ENCODE data around the gene IYD. TPM values are rescaled to one million over a fixed set of nuclear protein-coding genes. Genes with fewer than 3 reads are reported as not detected.

IYD gene
- total and polyA plus RNA-seq, 10 of the 15 experiments (the other 5 are each of a cell fraction or from before 2014, with no cell fraction given) = 0.07 TPM; not detected in 9

DNA sequence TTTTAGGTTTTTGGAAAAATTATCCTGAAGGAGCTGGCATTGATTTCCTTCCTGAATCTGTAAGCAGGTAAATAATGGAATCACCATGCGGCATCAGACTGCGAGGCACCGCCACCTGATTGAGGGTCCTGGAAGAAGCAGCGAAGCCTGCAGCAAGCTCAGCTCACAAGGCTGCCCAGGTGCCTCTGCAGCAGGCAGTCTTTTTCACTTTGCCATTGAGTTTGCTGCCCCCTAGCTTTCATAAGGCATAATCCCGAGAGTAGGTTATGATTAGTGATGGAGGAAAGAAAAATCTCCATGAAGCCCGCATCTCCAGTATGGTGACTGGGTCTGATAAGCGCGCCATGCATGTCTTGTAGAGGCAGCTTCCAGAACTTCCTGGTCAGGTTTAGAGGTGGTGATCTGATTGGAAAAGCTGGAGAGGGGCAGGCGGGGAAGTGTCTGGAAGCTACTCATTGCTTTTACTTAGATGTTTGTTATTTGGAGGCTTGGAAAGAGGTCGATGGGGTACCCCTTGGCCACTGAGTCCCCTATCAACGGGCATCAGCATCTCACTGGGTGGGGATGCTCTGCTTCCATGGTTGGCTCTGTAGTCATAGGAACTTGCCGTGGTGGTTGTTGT is 26.7 kb downstream of the IYD start (continued):
- TF ChIP-seq SUPT20H (IDR thresholded peaks at IDR 0.05; ENCODE audit: borderline replicate concordance, control insufficient read depth, low read depth, low read length) = no peak
- TF ChIP-seq NR2F1 (conservative IDR thresholded peaks at IDR 0.05) = no peak
- TF ChIP-seq CHD2 (IDR thresholded peaks at IDR 0.05; ENCODE audit: borderline replicate concordance, low read depth, low read length) = no peak
- no peak for TF ChIP-seq PAX5 (IDR thresholded peaks at IDR 0.05; ENCODE audit: borderline replicate concordance, low read depth, low read length)
- 0 out of 2 replicates have a peak, but pooled peaks have one; percentile 30 for TF ChIP-seq YY1 (IDR thresholded peaks at IDR 0.05; ENCODE audit: low read depth, low read length)
- no peak for TF ChIP-seq RBBP5 (conservative IDR thresholded peaks at IDR 0.05)
- TF ChIP-seq PML (IDR thresholded peaks at IDR 0.05; ENCODE audit: low read length) = no peak
- TF ChIP-seq NRF1 (conservative IDR thresholded peaks at IDR 0.05; ENCODE audit: low read depth, low read length) = no peak
- no peak for TF ChIP-seq BACH1 (IDR thresholded peaks at IDR 0.05; ENCODE audit: borderline replicate concordance)
- TF ChIP-seq RAD21 (IDR thresholded peaks at IDR 0.05; ENCODE audit: insufficient read depth, low read depth, low read length) = peak; percentile 76
- no peak for TF ChIP-seq E2F4 (IDR thresholded peaks at IDR 0.05; ENCODE audit: low read depth, low read length)
- TF ChIP-seq ESRRA (IDR thresholded peaks at IDR 0.05; ENCODE audit: low read length) = no peak
- TF ChIP-seq KDM1A (IDR thresholded peaks at IDR 0.05; ENCODE audit: borderline replicate concordance) = no peak
- no peak for TF ChIP-seq DPF2 (IDR thresholded peaks at IDR 0.05)
- no peak for TF ChIP-seq RB1 (IDR thresholded peaks at IDR 0.05; ENCODE audit: borderline replicate concordance)
- no peak for TF ChIP-seq MAX (IDR thresholded peaks at IDR 0.05; ENCODE audit: low read depth, low read length)
- TF ChIP-seq PAX8 (IDR thresholded peaks at IDR 0.05) = no peak
